ENCODE data around the gene NXPE2. TPM values are rescaled to one million over a fixed set of nuclear protein-coding genes. Genes with fewer than 3 reads are reported as not detected.

NXPE2 gene
- polyA plus RNA-seq, 1 of the 3 experiments (the other 2 are of a cell fraction) = not detected

GRCh38 chr11:114664641-114665040 is 13.7 kb upstream of the NXPE2 start:
- TF ChIP-seq, protein P1, sequence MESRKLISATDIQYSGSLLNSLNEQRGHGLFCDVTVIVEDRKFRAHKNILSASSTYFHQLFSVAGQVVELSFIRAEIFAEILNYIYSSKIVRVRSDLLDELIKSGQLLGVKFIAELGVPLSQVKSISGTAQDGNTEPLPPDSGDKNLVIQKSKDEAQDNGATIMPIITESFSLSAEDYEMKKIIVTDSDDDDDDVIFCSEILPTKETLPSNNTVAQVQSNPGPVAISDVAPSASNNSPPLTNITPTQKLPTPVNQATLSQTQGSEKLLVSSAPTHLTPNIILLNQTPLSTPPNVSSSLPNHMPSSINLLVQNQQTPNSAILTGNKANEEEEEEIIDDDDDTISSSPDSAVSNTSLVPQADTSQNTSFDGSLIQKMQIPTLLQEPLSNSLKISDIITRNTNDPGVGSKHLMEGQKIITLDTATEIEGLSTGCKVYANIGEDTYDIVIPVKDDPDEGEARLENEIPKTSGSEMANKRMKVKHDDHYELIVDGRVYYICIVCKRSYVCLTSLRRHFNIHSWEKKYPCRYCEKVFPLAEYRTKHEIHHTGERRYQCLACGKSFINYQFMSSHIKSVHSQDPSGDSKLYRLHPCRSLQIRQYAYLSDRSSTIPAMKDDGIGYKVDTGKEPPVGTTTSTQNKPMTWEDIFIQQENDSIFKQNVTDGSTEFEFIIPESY (IDR thresholded peaks at IDR 0.05; ENCODE audit: borderline replicate concordance, low read depth) = no peak
- no peak for TF ChIP-seq TEAD4 (IDR thresholded peaks at IDR 0.05; ENCODE audit: borderline replicate concordance, insufficient read depth)
- TF ChIP-seq, protein P2, sequence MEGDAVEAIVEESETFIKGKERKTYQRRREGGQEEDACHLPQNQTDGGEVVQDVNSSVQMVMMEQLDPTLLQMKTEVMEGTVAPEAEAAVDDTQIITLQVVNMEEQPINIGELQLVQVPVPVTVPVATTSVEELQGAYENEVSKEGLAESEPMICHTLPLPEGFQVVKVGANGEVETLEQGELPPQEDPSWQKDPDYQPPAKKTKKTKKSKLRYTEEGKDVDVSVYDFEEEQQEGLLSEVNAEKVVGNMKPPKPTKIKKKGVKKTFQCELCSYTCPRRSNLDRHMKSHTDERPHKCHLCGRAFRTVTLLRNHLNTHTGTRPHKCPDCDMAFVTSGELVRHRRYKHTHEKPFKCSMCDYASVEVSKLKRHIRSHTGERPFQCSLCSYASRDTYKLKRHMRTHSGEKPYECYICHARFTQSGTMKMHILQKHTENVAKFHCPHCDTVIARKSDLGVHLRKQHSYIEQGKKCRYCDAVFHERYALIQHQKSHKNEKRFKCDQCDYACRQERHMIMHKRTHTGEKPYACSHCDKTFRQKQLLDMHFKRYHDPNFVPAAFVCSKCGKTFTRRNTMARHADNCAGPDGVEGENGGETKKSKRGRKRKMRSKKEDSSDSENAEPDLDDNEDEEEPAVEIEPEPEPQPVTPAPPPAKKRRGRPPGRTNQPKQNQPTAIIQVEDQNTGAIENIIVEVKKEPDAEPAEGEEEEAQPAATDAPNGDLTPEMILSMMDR (IDR thresholded peaks at IDR 0.05) = no peak
- TF ChIP-seq FOSL2 (IDR thresholded peaks at IDR 0.05; ENCODE audit: borderline replicate concordance, low read depth) = no peak
- TF ChIP-seq MXI1 (IDR thresholded peaks at IDR 0.05; ENCODE audit: low read depth, low read length) = no peak
- TF ChIP-seq NFIC (IDR thresholded peaks at IDR 0.05; ENCODE audit: borderline replicate concordance) = no peak
- no peak for TF ChIP-seq USF2 (IDR thresholded peaks at IDR 0.05; ENCODE audit: borderline replicate concordance, low read depth, low read length)
- no peak for TF ChIP-seq SIN3A (IDR thresholded peaks at IDR 0.05; ENCODE audit: borderline replicate concordance, low read depth, low read length)
- TF ChIP-seq YY1 (IDR thresholded peaks at IDR 0.05; ENCODE audit: low read depth) = no peak
- no peak for TF ChIP-seq FOXM1 (IDR thresholded peaks at IDR 0.05; ENCODE audit: low read depth)
- no peak for TF ChIP-seq EP300 (IDR thresholded peaks at IDR 0.05; ENCODE audit: borderline replicate concordance in 1 of 2, low read depth in 1 of 2, low read length in 1 of 2)
- TF ChIP-seq EZH2phosphoT487 (IDR thresholded peaks at IDR 0.05; ENCODE audit: borderline replicate concordance, low read depth) = no peak
- TF ChIP-seq FOXJ3 (CRISPR knock-in tag; IDR thresholded peaks at IDR 0.05) = no peak
- no peak for TF ChIP-seq GABPA (IDR thresholded peaks at IDR 0.05; ENCODE audit: low read depth)
- no peaks in the 10 kb centered on the region for H3K79me2 ChIP-seq (ENCODE audit: insufficient read depth)
- POLR2A ChIA-PET = no interaction called here
- CTCF ChIA-PET = interaction anchor here (1.0 kb wide), 1 partner anchor 23 kb away, joined by 3 read pairs; no protein-coding TSS in a partner anchor
- H3K9ac ChIP-seq = no peak overlapping the region
- no peaks in the 10 kb centered on the region for H3K36me3 ChIP-seq (replicated peaks in 1 of 2; ENCODE audit: control insufficient read depth in 1 of 2, insufficient read depth in 2 of 2, low read length in 1 of 2)
- 17% methylated on average over 2 of the region's 2 CpGs for WGBS (ENCODE audit: low lambda C conversion rate)
- no peaks in the 10 kb centered on the region for H4K20me1 ChIP-seq (ENCODE audit: insufficient read depth)
- no peak overlapping the region for H3K27ac ChIP-seq (ENCODE audit: low read depth in 2 of 2, low read length in 1 of 2)
- no peak for DNase-seq
- no peaks in the 10 kb centered on the region for H3K9me3 ChIP-seq
- H3K4me1 ChIP-seq (ENCODE audit: control insufficient read depth in 1 of 2, insufficient read depth in 2 of 2, low read depth in 1 of 2, low read length in 1 of 2) = no peaks in the 10 kb centered on the region
- H3K9me2 ChIP-seq = no peaks in the 10 kb centered on the region
- no peak overlapping the region for H2AFZ ChIP-seq (ENCODE audit: low read depth)
- no peaks in the 10 kb centered on the region for H3F3A ChIP-seq (replicated peaks; ENCODE audit: insufficient read depth)
- H3K4me3 ChIP-seq (ENCODE audit: low read depth in 2 of 2, low read length in 1 of 2) = no peak overlapping the region
- H3K27me3 ChIP-seq (ENCODE audit: insufficient read depth) = no peaks in the 10 kb centered on the region
- no peak overlapping the region for H3K4me2 ChIP-seq
